SK-N-SH (cell line): Measurements from ENCODE around the gene GPRC5A.

Source experiments
- CTCF ChIP-seq: fragments of 200-600 bp; sonication (generic); IDR thresholded peaks from 2 replicates; pipeline ENCODE4 v1.6.1; 2017; ENCODE audit warnings: antibody characterized with exemption, mild to moderate bottlenecking, moderate library complexity
- POLR2AphosphoS5 ChIP-seq: IDR thresholded peaks from 2 replicates; pipeline ENCODE4 v1.6.1; 2012; ENCODE audit warnings: low read depth, low read length
- TAF1 ChIP-seq: IDR thresholded peaks from 2 replicates; pipeline ENCODE4 v1.6.1; 2012; ENCODE audit warnings: low read depth, mild to moderate bottlenecking, low read length, moderate library complexity, borderline replicate concordance
- USF2 ChIP-seq: fragments of 150-350 bp; IDR thresholded peaks from 2 replicates; pipeline ENCODE4 v1.6.1; 2017; ENCODE audit warnings: antibody characterized with exemption, low read length, low read depth, borderline replicate concordance

GRCh38 chr12:12891080-12891880 is at the start of gene GPRC5A:
- TF ChIP-seq CTCF (peak; percentile 24; the same call in 1 of the 2 replicates), POLR2AphosphoS5 (no peak), USF2 (no peak), TAF1 (no peak)
